ENCODE measurements around the gene TADA2B.

Gene TADA2B

GRCh38 chr4:7105276-7105675, 62.1 kb downstream of the TADA2B start:
- Histone ChIP-seq H3K9me3 (ENCODE audit: control insufficient read depth in 1 of 2, low read length in 2 of 2) (no peaks in the 10 kb centered on the region), H3K27ac (ENCODE audit: low read depth, low read length) (no peak overlapping the region), H3K4me1 (ENCODE audit: control insufficient read depth in 1 of 2, insufficient read depth in 2 of 2, low read length in 2 of 2) (peaks cover 21 to 26% of the 10 kb centered on the region in 2 donors), H3K9ac (ENCODE audit: low read depth in 1 of 2, low read length in 2 of 2) (no peak overlapping the region), H3K27me3 (ENCODE audit: control insufficient read depth in 1 of 2, insufficient read depth in 2 of 2, low read length in 2 of 2) (no peaks in the 10 kb centered on the region), H3K36me3 (ENCODE audit: control insufficient read depth in 1 of 2, insufficient read depth in 2 of 2, low read length in 2 of 2) (no peaks in the 10 kb centered on the region), H3K4me3 (ENCODE audit: low read depth in 1 of 2, low read length in 2 of 2) (no peak overlapping the region)

- H3K27ac ChIP-seq (ENCODE audit: low read depth, low read length): no peak overlapping the region
- no peak overlapping the region for H3K4me3 ChIP-seq (ENCODE audit: low read depth in 1 of 2, low read length in 2 of 2)
- no peak overlapping the region for H3K9ac ChIP-seq (ENCODE audit: low read depth in 1 of 2, low read length in 2 of 2)
- peaks cover 14 to 18% of the 10 kb centered on the region in 2 donors for H3K4me1 ChIP-seq (ENCODE audit: control insufficient read depth in 1 of 2, insufficient read depth in 2 of 2, low read length in 2 of 2)
- no peaks in the 10 kb centered on the region for H3K27me3 ChIP-seq (ENCODE audit: control insufficient read depth in 1 of 2, insufficient read depth in 2 of 2, low read length in 2 of 2)
- H3K9me3 ChIP-seq (ENCODE audit: control insufficient read depth in 1 of 2, low read length in 2 of 2): no peaks in the 10 kb centered on the region
- H3K36me3 ChIP-seq (ENCODE audit: control insufficient read depth in 1 of 2, insufficient read depth in 2 of 2, low read length in 2 of 2): no peaks in the 10 kb centered on the region
These were observed 64.2 kb downstream of the TADA2B start for GRCh38 chr4:7107166-7107905.
